HepG2 (cell line): ENCODE results near the gene LHX5. TPM values are rescaled to one million over a fixed set of nuclear protein-coding genes. Genes with fewer than 3 reads are reported as not detected.

Experiments
- ATAC-seq: fragments of 200-7000 bp; cut with Tn5 transposase; 3 replicates; pipeline ENCODE4 v1.9.1; 2020; ENCODE audit warnings: mild to moderate bottlenecking, moderate library complexity
- BruUV-seq: library from RNA; stranded (reverse); fragments of 400-500 nt; replicated peaks from 2 replicates; lab custom pipeline; 2021; lab: Mats Ljungman, UMichigan
- CTCF ChIA-PET: fragments of 300-600 bp; formaldehyde crosslinking; extraction: SDS; loops from one replicate; lab custom pipeline; 2021; ENCODE audit warnings: low total read pairs, inconsistent platforms, low intra/inter-chr PET ratio; lab: Yijun Ruan, JAX
- POLR2A ChIA-PET: fragments of 350-600 bp; sonication (Branson Sonifier 250); formaldehyde crosslinking; loops from one replicate; lab custom pipeline; 2020; ENCODE audit warnings: antibody characterized with exemption, inconsistent platforms; lab: Yijun Ruan, JAX
- DNase-seq: peaks from one replicate; pipeline ENCODE4 v3.0.0-alpha.2; 2015; ENCODE audit warnings: low spot score
- FAIRE-seq: peaks from 3 replicates; lab custom pipeline; 2011; peaks lifted over from hg19 to GRCh38; lab: Jason Lieb, UNC
- H2AFZ ChIP-seq: one replicate; pipeline ENCODE4 v1.6.1; 2011; ENCODE audit warnings: low read length, inconsistent platforms
- H3K27ac ChIP-seq: fragments of 300-600 bp; 3 replicates; pipeline ENCODE4 v1.8.0; 2011; ENCODE audit warnings: mixed run types, mild to moderate bottlenecking, mixed read lengths, low read length, inconsistent platforms; ENCODE audit not compliant: insufficient read depth; ENCODE audit errors: extremely low read length
- H3K27me3 ChIP-seq, 2 experiments: fragments of 200-600 bp in 1 of 2; 2 replicates in 1 of 2; 3 replicates in 1 of 2; pipeline versions ENCODE4 v1.6.0 to v1.8.0; 2011; ENCODE audit warnings: low read length in 2 of 2, mild to moderate bottlenecking in 2 of 2, moderate library complexity in 2 of 2, inconsistent platforms in 1 of 2; ENCODE audit not compliant: insufficient read depth in 2 of 2, control insufficient read depth in 1 of 2
- H3K36me3 ChIP-seq, 2 experiments: fragments of 200-600 bp in 1 of 2; replicated peaks in 1 of 2; 2 replicates in 1 of 2; 3 replicates in 1 of 2; pipeline versions ENCODE4 v1.5.1 to v1.8.0; 2011; ENCODE audit warnings: low read length in 2 of 2, inconsistent platforms in 1 of 2; ENCODE audit not compliant: insufficient read depth in 2 of 2, control insufficient read depth in 1 of 2
- H3K4me1 ChIP-seq: 2 replicates; pipeline ENCODE4 v1.5.1; 2012; ENCODE audit warnings: low read length, inconsistent platforms; ENCODE audit not compliant: insufficient read depth
- H3K4me2 ChIP-seq: 2 replicates; pipeline ENCODE4 v1.6.0; 2011; ENCODE audit warnings: low read depth, low read length, inconsistent platforms
- H3K4me3 ChIP-seq, 3 experiments: fragments of 200-600 bp in 1 of 3; sonication (generic), shearing (Covaris generic) in 1 of 3; replicated peaks in 1 of 3; 2 replicates each; pipeline ENCODE4 v1.5.1; 2011 to 2016; ENCODE audit warnings: low read length in 3 of 3, inconsistent platforms in 2 of 3, low read depth in 2 of 3, mild to moderate bottlenecking in 2 of 3, control low read depth in 1 of 3, mixed read lengths in 1 of 3; ENCODE audit not compliant: insufficient read depth in 1 of 3
- H3K79me2 ChIP-seq: one replicate; pipeline ENCODE4 v1.6.1; 2011; ENCODE audit warnings: low read length, inconsistent platforms; ENCODE audit not compliant: insufficient read depth
- H3K9ac ChIP-seq: 2 replicates; pipeline ENCODE4 v1.6.0; 2011; ENCODE audit warnings: mild to moderate bottlenecking, low read depth, low read length, inconsistent platforms; ENCODE audit not compliant: insufficient read depth
- H3K9me3 ChIP-seq: 2 replicates; pipeline ENCODE4 v1.5.1; 2012; ENCODE audit warnings: mild to moderate bottlenecking, low read length
- H4K20me1 ChIP-seq: 2 replicates; pipeline ENCODE4 v1.6.0; 2011; ENCODE audit warnings: inconsistent platforms, mild to moderate bottlenecking, low read length, moderate library complexity; ENCODE audit not compliant: insufficient read depth
- CBX1 ChIP-seq: IDR thresholded peaks from one replicate; pipeline ENCODE4 v1.6.1; 2016; ENCODE audit warnings: antibody characterized with exemption, low read depth
- CENPBD1 ChIP-seq: sonication (generic); formaldehyde crosslinking; IDR thresholded peaks from 2 replicates; pipeline ENCODE4 v1.8.0; 2022; ENCODE audit warnings: missing genetic modification reagents, low read depth, mild to moderate bottlenecking, borderline replicate concordance
- CHD4 ChIP-seq: fragments of 200-600 bp; sonication (generic); IDR thresholded peaks from 2 replicates; pipeline ENCODE4 v1.7.0; 2017; ENCODE audit warnings: mild to moderate bottlenecking, low read length, borderline replicate concordance
- NFYC ChIP-seq: IDR thresholded peaks from 2 replicates; pipeline ENCODE4 v1.6.1; 2016; ENCODE audit warnings: missing genetic modification reagents, missing compliant biosample characterization
- PAX8 ChIP-seq: sonication (generic); formaldehyde crosslinking; IDR thresholded peaks from 2 replicates; pipeline ENCODE4 v1.8.0; 2022; ENCODE audit warnings: mild to moderate bottlenecking, missing genetic modification reagents, borderline replicate concordance
- PHF20 ChIP-seq: sonication (generic); formaldehyde crosslinking; IDR thresholded peaks from 2 replicates; pipeline ENCODE4 v1.5.0; 2020; ENCODE audit warnings: mild to moderate bottlenecking, missing genetic modification reagents
- RCOR2 ChIP-seq: IDR thresholded peaks from 2 replicates; pipeline ENCODE4 v1.6.1; 2016; ENCODE audit warnings: missing biosample characterization, missing genetic modification reagents
- SIX1 ChIP-seq: sonication (generic); formaldehyde crosslinking; IDR thresholded peaks from 2 replicates; pipeline ENCODE4 v1.4.0; 2020; ENCODE audit warnings: missing genetic modification reagents, borderline replicate concordance
- SMARCE1 ChIP-seq: fragments of 450-650 bp; IDR thresholded peaks from 2 replicates; pipeline ENCODE4 v1.6.1; 2017; ENCODE audit warnings: borderline replicate concordance
- TOE1 ChIP-seq: sonication (generic); formaldehyde crosslinking; IDR thresholded peaks from 2 replicates; pipeline ENCODE4 v1.4.0; 2020; ENCODE audit warnings: mild to moderate bottlenecking, missing genetic modification reagents
- ZNF234 ChIP-seq: sonication (generic); formaldehyde crosslinking; conservative IDR thresholded peaks from 2 replicates; pipeline ENCODE4 v1.5.1; 2020; ENCODE audit warnings: mild to moderate bottlenecking, missing genetic modification reagents
- ZNF276 ChIP-seq: sonication (generic); formaldehyde crosslinking; IDR thresholded peaks from 2 replicates; pipeline ENCODE4 v1.4.0; 2020; ENCODE audit warnings: mild to moderate bottlenecking, low read depth, missing genetic modification reagents
- ZNF432 ChIP-seq: sonication (generic); formaldehyde crosslinking; IDR thresholded peaks from 2 replicates; pipeline ENCODE4 v1.5.0; 2020; ENCODE audit warnings: missing genetic modification reagents, mild to moderate bottlenecking, borderline replicate concordance
- ZNF552 ChIP-seq: sonication (generic); formaldehyde crosslinking; IDR thresholded peaks from 2 replicates; pipeline ENCODE4 v1.9.0; 2022; ENCODE audit warnings: missing genetic modification reagents, mild to moderate bottlenecking, borderline replicate concordance
- ZNF563 ChIP-seq: sonication (generic); formaldehyde crosslinking; IDR thresholded peaks from 2 replicates; pipeline ENCODE4 v1.8.0; 2022; ENCODE audit warnings: mild to moderate bottlenecking, moderate library complexity, missing genetic modification reagents
- ZSCAN12 ChIP-seq: sonication (generic); formaldehyde crosslinking; IDR thresholded peaks from 2 replicates; pipeline ENCODE4 v1.9.0; 2021; ENCODE audit warnings: mild to moderate bottlenecking, missing genetic modification reagents
- WGBS: methylation state at CpG from one replicate; pipeline ENCODE4 v1.1.6; 2017; ENCODE audit warnings: low lambda C conversion rate; 5-methylcytosine and 5-hydroxymethylcytosine counted together
- in situ Hi-C: cut with HindIII; loops from 2 replicates; pipeline ENCODE4 v1.10.0; 2017; ENCODE audit warnings: low pct_unique_long_range_greater_than_20kb; ENCODE audit not compliant: extremely low pct_ligation_motif_present
- intact Hi-C: fragments of 100-400 bp; cut with micrococcal nuclease; formaldehyde crosslinking; loops from one replicate; pipeline ENCODE4 v1.10.0; 2022; ENCODE audit not compliant: unreplicated experiment
- polyA plus RNA-seq, 8 experiments: library from polyadenylated mRNA; depleted of rRNA in 3 of 8; stranded (reverse) in 7 of 8; unstranded in 1 of 8; fragments of >200 nt; fragmentation: Illumina TruSeq in 4 of 8; extraction: Trizol in 4 of 8; gene quantifications; 2 replicates each; pipeline versions ENCODE4 v1.2.1 to v1.2.3, GENCODE V29; 2011 to 2016; ENCODE audit warnings: low read depth in 4 of 8, missing spikeins in 1 of 8, mixed read lengths in 1 of 8; ENCODE audit not compliant: insufficient read depth in 1 of 8
- total RNA-seq, 5 experiments: library from RNA; depleted of rRNA; stranded (reverse); fragments of >200 nt; fragmentation: Illumina TruSeq; extraction: Trizol; gene quantifications; 2 replicates each; pipeline ENCODE4 v1.2.3, GENCODE V29; 2016; ENCODE audit warnings: low read depth in 1 of 5
- TF ChIP-seq, protein P1 (sequence below): IDR thresholded peaks from 2 replicates; pipeline ENCODE4 v1.6.1; 2016; ENCODE audit warnings: missing genetic modification reagents, missing compliant biosample characterization
- TF ChIP-seq, protein P2 (sequence below): sonication (generic); formaldehyde crosslinking; IDR thresholded peaks from 2 replicates; pipeline ENCODE4 v1.8.0; 2022; ENCODE audit warnings: mild to moderate bottlenecking, missing genetic modification reagents, borderline replicate concordance

Gene LHX5
- total and polyA plus RNA-seq, 2 of the 13 experiments (the other 11 are each of a cell fraction or from before 2014, with no cell fraction given): not detected

GRCh38 chr12:113478351-113479011, 6.8 kb upstream of the LHX5 start:
- DNase-seq: no peak
- H3K9ac ChIP-seq: no peak overlapping the region
- TF ChIP-seq CHD4 (no peak), SIX1 (CRISPR knock-in tag) (no peak), ZNF552 (CRISPR knock-in tag) (no peak), RCOR2 (CRISPR knock-in tag) (no peak), ZSCAN12 (CRISPR knock-in tag) (no peak), ZNF563 (CRISPR knock-in tag) (no peak), ZNF276 (CRISPR knock-in tag) (no peak), CENPBD1 (CRISPR knock-in tag) (no peak), TOE1 (no peak), ZNF432 (CRISPR knock-in tag) (no peak), PHF20 (no peak), ZNF234 (CRISPR knock-in tag) (no peak), NFYC (CRISPR knock-in tag) (no peak), PAX8 (CRISPR knock-in tag) (no peak), SMARCE1 (no peak), CBX1 (no peak)
- TF ChIP-seq, protein P1, sequence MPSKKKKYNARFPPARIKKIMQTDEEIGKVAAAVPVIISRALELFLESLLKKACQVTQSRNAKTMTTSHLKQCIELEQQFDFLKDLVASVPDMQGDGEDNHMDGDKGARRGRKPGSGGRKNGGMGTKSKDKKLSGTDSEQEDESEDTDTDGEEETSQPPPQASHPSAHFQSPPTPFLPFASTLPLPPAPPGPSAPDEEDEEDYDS (CRISPR knock-in tag): no peak
- TF ChIP-seq, protein P2, sequence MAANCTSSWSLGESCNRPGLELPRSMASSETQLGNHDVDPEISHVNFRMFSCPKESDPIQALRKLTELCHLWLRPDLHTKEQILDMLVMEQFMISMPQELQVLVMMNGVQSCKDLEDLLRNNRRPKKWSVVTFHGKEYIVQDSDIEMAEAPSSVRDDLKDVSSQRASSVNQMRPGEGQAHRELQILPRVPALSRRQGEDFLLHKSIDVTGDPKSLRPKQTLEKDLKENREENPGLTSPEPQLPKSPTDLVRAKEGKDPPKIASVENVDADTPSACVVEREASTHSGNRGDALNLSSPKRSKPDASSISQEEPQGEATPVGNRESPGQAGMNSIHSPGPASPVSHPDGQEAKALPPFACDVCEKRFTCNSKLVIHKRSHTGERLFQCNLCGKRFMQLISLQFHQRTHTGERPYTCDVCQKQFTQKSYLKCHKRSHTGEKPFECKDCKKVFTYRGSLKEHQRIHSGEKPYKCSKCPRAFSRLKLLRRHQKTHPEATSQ: no peak
- TF ChIP-seq, all 625 proteins: peak for 0
- in situ Hi-C loops (no loop called here), intact Hi-C loops (no loop called here)
- FAIRE-seq (no peak), ATAC-seq (no peak)
- 47% methylated on average over 33 of the region's 41 CpGs for WGBS
- Histone ChIP-seq H3K4me3 (no peak overlapping the region), H3K27ac (no peak overlapping the region), H3K27me3 (peaks cover 9 to 54% of the 10 kb centered on the region in 2 experiments), H3K4me2 (no peak overlapping the region), H3K36me3 (no peaks in the 10 kb centered on the region), H3K79me2 (no peaks in the 10 kb centered on the region), H2AFZ (no peak overlapping the region), H3K9me3 (no peaks in the 10 kb centered on the region), H4K20me1 (peaks cover 10% of the 10 kb centered on the region; the same call in 1 of the 2 replicates), H3K4me1 (no peaks in the 10 kb centered on the region)
- BruUV-seq: no TSS peak
- ChIA-PET POLR2A (no interaction called here), CTCF (no interaction called here)
